22Rv1 (cell line): ENCODE data around the gene CDR2L.

Source experiments
- H3K27ac ChIP-seq: fragments of 450-650 bp; 2 replicates; pipeline ENCODE4 v1.5.1; 2017
- CTCF ChIP-seq: fragments of 450-650 bp; IDR thresholded peaks from 2 replicates; pipeline ENCODE4 v1.5.1; 2017; ENCODE audit warnings: mild to moderate bottlenecking
- ZFX ChIP-seq: fragments of 450-650 bp; IDR thresholded peaks from 2 replicates; pipeline ENCODE4 v1.6.1; 2017; ENCODE audit warnings: antibody characterized with exemption, borderline replicate concordance

CDR2L gene

GRCh38 chr17:74960570-74961342 is 26.7 kb upstream of the CDR2L start:
- no peak overlapping the region for H3K27ac ChIP-seq
- TF ChIP-seq CTCF (no peak), ZFX (no peak)

GRCh38 chr17:74961657-74962350 is 25.6 kb upstream of the CDR2L start:
- peak; percentile 82 for TF ChIP-seq CTCF
- no peak for TF ChIP-seq ZFX
- 0 out of 2 replicates have a peak overlapping the region, but pooled peaks have one; percentile 3 for H3K27ac ChIP-seq

GRCh38 chr17:74962622-74963394 is 24.6 kb upstream of the CDR2L start:
- H3K27ac ChIP-seq, result no peak overlapping the region
- no peak for TF ChIP-seq ZFX
- no peak for TF ChIP-seq CTCF

- no peak overlapping the region for H3K27ac ChIP-seq
- TF ChIP-seq CTCF (no peak), ZFX (no peak)
Observed at GRCh38 chr17:74963656-74964055, 23.8 kb upstream of the CDR2L start.

- no peak overlapping the region for H3K27ac ChIP-seq
- no peak for TF ChIP-seq CTCF
- TF ChIP-seq ZFX, result no peak
Observed at GRCh38 chr17:74964246-74964761, 23.1 kb upstream of the CDR2L start.

GRCh38 chr17:74964988-74965622 is 22.3 kb upstream of the CDR2L start:
- no peak for TF ChIP-seq CTCF
- TF ChIP-seq ZFX, result no peak
- H3K27ac ChIP-seq, result no peak overlapping the region
